Right lobe of liver (tissue), 6 donors: ENCODE results near the gene POU3F3. TPM values are rescaled to one million over a fixed set of nuclear protein-coding genes. Genes with fewer than 3 reads are reported as not detected.
A peak's percentile ranks its signal among the peaks of the same experiment; 100 is the strongest.

Experiments
- ATAC-seq, 4 donors: fragments of 200-7000 bp; cut with Tn5 transposase; one replicate each; pipeline ENCODE4 v1.9.1; 2020; ENCODE audit warnings: mild to moderate bottlenecking in 4 of 4, moderate library complexity in 4 of 4
- DNase-seq, 3 donors: peaks; one replicate each; pipeline ENCODE4 v3.0.0-alpha.2; 2020
- H3K27ac ChIP-seq, 3 donors: fragments of 200-600 bp; one replicate each; pipeline ENCODE4 v1.8.0; 2022
- H3K27me3 ChIP-seq, 2 donors: fragments of 200-600 bp; one replicate each; pipeline ENCODE4 v1.8.0; 2022
- H3K36me3 ChIP-seq, 4 donors: fragments of 200-600 bp; sonication (generic) in 1 of 4; one replicate each; pipeline versions ENCODE4 v1.5.1 to v1.8.0; 2017 to 2022; ENCODE audit warnings: control low read depth in 1 of 4
- H3K4me1 ChIP-seq, 4 donors: fragments of 200-600 bp; sonication (generic) in 1 of 4; one replicate each; pipeline versions ENCODE4 v1.5.1 to v1.8.0; 2017 to 2022; ENCODE audit warnings: control low read depth in 1 of 4
- H3K4me3 ChIP-seq, 3 donors: fragments of 200-600 bp; one replicate each; pipeline ENCODE4 v1.8.0; 2022
- H3K9me3 ChIP-seq, 4 donors: fragments of 200-600 bp; sonication (generic) in 1 of 4; one replicate each; pipeline versions ENCODE4 v1.5.1 to v1.8.0; 2017 to 2022; ENCODE audit warnings: control low read depth in 1 of 4
- CTCF ChIP-seq, 4 donors: fragments of 200-600 bp in 3 of 4; fragments of 450-650 bp in 1 of 4; IDR thresholded peaks; one replicate each; pipeline versions ENCODE4 v1.5.1 to v1.8.0; 2016 to 2022; ENCODE audit warnings: antibody characterized with exemption in 4 of 4, mild to moderate bottlenecking in 2 of 4
- POLR2A ChIP-seq: fragments of 450-650 bp; IDR thresholded peaks from one replicate; pipeline ENCODE4 v1.6.1; 2017; ENCODE audit warnings: antibody characterized with exemption, mild to moderate bottlenecking
- WGBS: methylation state at CpG from one replicate; pipeline ENCODE4 v1.1.6; 2018; ENCODE audit warnings: low coverage, low lambda C conversion rate; ENCODE audit not compliant: insufficient coverage; ENCODE audit errors: missing lambda C conversion rate; 5-methylcytosine and 5-hydroxymethylcytosine counted together
- intact Hi-C, 2 donors: fragments of 100-400 bp; cut with DNase I; formaldehyde crosslinking; loops; one replicate each; pipeline versions ENCODE4 v1.11.2 to v1.14.1; 2022
- total RNA-seq, 6 experiments: library from RNA; depleted of rRNA in 2 of 6; stranded (reverse); fragments of >200 nt in 2 of 6; fragmentation: NEBNext Ultra II Directional in 3 of 6; extraction: Animal tissue kit (Norgen Biotek cat#: 25700) in 3 of 6; gene quantifications; one replicate each; pipeline versions ENCODE4 v1.1.0 to v1.2.4, GENCODE V29; 2016 to 2023
- donor health status: DM: no; HTN: yes; CAD: no.
- donor health status: DM: no; HTN: no; CAD: no.
- donor health status: DM: no; HTN: no; CAD: no.
- donor health status: DM: no; HTN: yes; CAD: no.
- donor health status: DM: no; HTN: yes; CAD: no.

The POU3F3 gene
- total RNA-seq, 6 experiments from 2014 or later = not detected

GRCh38 chr2:104840156-104840555 is 13.8 kb upstream of the POU3F3 start:
- DNase-seq (no peak), ATAC-seq (no peak)
- WGBS = 63% methylated on average over 1 of the region's 1 CpG
- peaks cover 0 to 13% (median 0%) of the 10 kb centered on the region in 4 donors for H3K4me1 ChIP-seq
- TF ChIP-seq CTCF (IDR thresholded peaks at IDR 0.05) (no peak), POLR2A (no peak)
- H3K27ac ChIP-seq = no peak overlapping the region
- H3K36me3 ChIP-seq = no peaks in the 10 kb centered on the region
- H3K4me3 ChIP-seq = no peak overlapping the region
- H3K27me3 ChIP-seq = peaks cover 7 to 33% of the 10 kb centered on the region in 2 donors
- H3K9me3 ChIP-seq = no peaks in the 10 kb centered on the region
- intact Hi-C loops = no loop called here

- intact Hi-C loops = no loop called here
- H3K27me3 ChIP-seq = peaks cover 7 to 42% of the 10 kb centered on the region in 2 donors
- 71% methylated on average over 2 of the region's 2 CpGs for WGBS
Measured at GRCh38 chr2:104840893-104841585, 12.9 kb upstream of the POU3F3 start.

GRCh38 chr2:104841744-104842143 is 12.2 kb upstream of the POU3F3 start:
- H3K27me3 ChIP-seq = peaks cover 7 to 49% of the 10 kb centered on the region in 2 donors
- H3K9me3 ChIP-seq = no peaks in the 10 kb centered on the region
- no peak for DNase-seq
- no peak overlapping the region for H3K4me3 ChIP-seq
- H3K27ac ChIP-seq = no peak overlapping the region
- intact Hi-C loops = no loop called here
- WGBS = 75% methylated on average over 2 of the region's 2 CpGs
- TF ChIP-seq POLR2A = no peak
- no peak for TF ChIP-seq CTCF (IDR thresholded peaks at IDR 0.05)
- H3K4me1 ChIP-seq = peaks cover 0 to 14% (median 0%) of the 10 kb centered on the region in 4 donors
- ATAC-seq = no peak
- H3K36me3 ChIP-seq = no peaks in the 10 kb centered on the region

More at GRCh38 chr2:104840893-104841585, 12.9 kb upstream of the POU3F3 start:
- H3K27ac ChIP-seq = no peak overlapping the region
- no peak overlapping the region for H3K4me3 ChIP-seq
- H3K4me1 ChIP-seq = peaks cover 0 to 14% (median 0%) of the 10 kb centered on the region in 4 donors
- ATAC-seq (no peak), DNase-seq (no peak)
- H3K9me3 ChIP-seq = no peaks in the 10 kb centered on the region
- H3K36me3 ChIP-seq = no peaks in the 10 kb centered on the region
- no peak for TF ChIP-seq POLR2A
- TF ChIP-seq CTCF (IDR thresholded peaks at IDR 0.05) = no peak

- Histone ChIP-seq H3K4me1 (peaks cover 0 to 14% (median 0%) of the 10 kb centered on the region in 4 donors), H3K9me3 (no peaks in the 10 kb centered on the region), H3K4me3 (no peak overlapping the region), H3K27ac (no peak overlapping the region), H3K27me3 (peaks cover 7 to 62% of the 10 kb centered on the region in 2 donors), H3K36me3 (no peaks in the 10 kb centered on the region)
- 3% methylated on average over 18 of the region's 56 CpGs for WGBS
- DNase-seq (no peak), ATAC-seq (peak in 1 of 4 donors; percentile 10)
- TF ChIP-seq CTCF (IDR thresholded peaks at IDR 0.05) = no peak
- TF ChIP-seq POLR2A = no peak
- intact Hi-C loops = no loop called here
Measured at GRCh38 chr2:104844807-104845551, 8.9 kb upstream of the POU3F3 start.
